IPS-NIHi11 (cell line): ENCODE measurements around the gene RNF182.
"Not testable (repeated sequence)": the region's sequence is repeated elsewhere in the genome, so short reads cannot be mapped to it uniquely, and the experiment has no call there.

Experiments used
- DNase-seq: peaks from one replicate; pipeline ENCODE4 v3.0.0; 2012; ENCODE audit warnings: mixed read lengths, low spot score

Gene RNF182

GRCh38 chr6:13965582-13966127 is 40.9 kb downstream of the RNF182 start:
- no peak for DNase-seq

- DNase-seq: no peak
Measured at GRCh38 chr6:13971303-13971702, 46.6 kb downstream of the RNF182 start.

- not testable (repeated sequence) for DNase-seq
Measured at GRCh38 chr6:13972602-13973001, 47.9 kb downstream of the RNF182 start.

GRCh38 chr6:13973422-13973821 is 48.7 kb downstream of the RNF182 start:
- DNase-seq: not testable (repeated sequence)

GRCh38 chr6:13978102-13978640 is 53.4 kb downstream of the RNF182 start:
- no peak for DNase-seq

GRCh38 chr6:13978787-13979186 is 54.0 kb downstream of the RNF182 start:
- no peak for DNase-seq

GRCh38 chr6:13979284-13980171 is 54.8 kb downstream of the RNF182 start:
- DNase-seq: no peak

GRCh38 chr6:13980534-13980933 is 55.8 kb downstream of the RNF182 start:
- no peak for DNase-seq

GRCh38 chr6:13985663-13986325 is 61.0 kb downstream of the RNF182 start:
- no peak for DNase-seq

- no peak for DNase-seq
Measured at GRCh38 chr6:13986700-13987399, 62.1 kb downstream of the RNF182 start.

GRCh38 chr6:13987400-13987865 is 62.7 kb downstream of the RNF182 start:
- DNase-seq: no peak

- no peak for DNase-seq
Measured at GRCh38 chr6:13988049-13988738, 63.4 kb downstream of the RNF182 start.

GRCh38 chr6:13988908-13989307 is 64.2 kb downstream of the RNF182 start:
- no peak for DNase-seq

GRCh38 chr6:13989496-13990144 is 64.9 kb downstream of the RNF182 start:
- no peak for DNase-seq

GRCh38 chr6:13990796-13991195 is 66.0 kb downstream of the RNF182 start:
- no peak for DNase-seq

GRCh38 chr6:13991393-13991792 is 66.6 kb downstream of the RNF182 start:
- DNase-seq: no peak

- no peak for DNase-seq
Measured at GRCh38 chr6:13992417-13993055, 67.8 kb downstream of the RNF182 start.

GRCh38 chr6:13993416-13993815 is 68.7 kb downstream of the RNF182 start:
- no peak for DNase-seq

- DNase-seq: no peak
Measured at GRCh38 chr6:13998356-13998755, 73.6 kb downstream of the RNF182 start.

GRCh38 chr6:14000901-14001300 is 76.1 kb downstream of the RNF182 start:
- DNase-seq: no peak
